ENCODE data around the gene PDE4B. TPM values are rescaled to one million over a fixed set of nuclear protein-coding genes. Genes with fewer than 3 reads are reported as not detected.
A peak's percentile ranks its signal among the peaks of the same experiment; 100 is the strongest.
"Not testable (repeated sequence)": the region's sequence is repeated elsewhere in the genome, so short reads cannot be mapped to it uniquely, and the experiment has no call there.

Gene PDE4B
- polyA plus RNA-seq, 1 donor = 18.0 TPM

DNA sequence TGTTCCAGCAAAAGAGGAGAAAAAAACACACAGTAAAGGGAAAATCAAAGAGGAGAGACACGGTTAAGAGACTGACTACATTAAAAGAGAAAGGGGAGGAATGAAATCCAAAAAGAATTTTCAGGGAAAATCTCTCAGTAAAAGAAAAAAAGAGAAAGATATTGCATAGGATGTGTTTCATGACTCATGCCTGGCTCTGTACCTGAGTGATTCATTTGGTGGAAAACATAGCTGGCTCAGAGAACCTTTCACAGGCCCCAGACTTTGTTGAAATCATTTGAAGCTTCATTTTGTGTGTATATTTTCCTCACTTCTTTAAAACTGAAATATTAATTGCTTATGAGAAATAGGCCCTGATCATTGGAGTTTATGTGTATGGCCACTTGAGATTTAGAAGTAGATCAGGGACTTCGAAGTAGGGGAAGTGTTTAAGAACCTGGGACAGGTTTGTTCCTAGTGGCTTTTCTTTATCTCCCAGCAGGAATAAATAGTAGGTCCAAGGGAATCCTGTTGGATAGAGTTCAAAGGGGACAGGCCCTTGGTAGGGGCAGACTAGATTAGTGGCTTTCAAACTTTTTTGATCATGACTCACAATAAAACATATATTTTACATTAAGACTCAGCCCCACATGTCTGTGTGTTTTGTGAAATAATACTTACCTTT lies 502.1 kb downstream of the PDE4B start:
- DNase-seq = peak; percentile 66

DNA sequence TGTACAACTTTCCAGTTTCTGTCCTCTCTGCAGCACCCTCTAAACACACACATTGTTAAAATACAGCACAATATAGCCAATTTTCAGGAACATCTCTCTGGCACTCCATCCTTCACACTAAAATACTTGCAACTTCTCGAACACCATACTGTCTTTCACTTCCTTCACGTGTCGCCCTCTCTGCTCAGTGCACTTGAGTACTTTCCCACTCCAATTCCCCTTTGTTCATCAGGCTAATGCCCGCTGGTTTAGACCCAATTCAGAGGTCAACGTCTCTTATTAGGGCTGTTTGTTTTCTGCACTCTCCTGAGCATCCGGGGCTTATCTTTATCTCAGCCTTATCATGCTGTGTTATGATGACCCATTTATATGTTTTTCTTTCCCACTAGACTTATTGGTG lies 503.1 kb downstream of the PDE4B start:
- DNase-seq = no peak

- DNase-seq = no peak
Measured at GRCh38 chr1:66296370-66296769, 503.7 kb downstream of the PDE4B start.

DNA sequence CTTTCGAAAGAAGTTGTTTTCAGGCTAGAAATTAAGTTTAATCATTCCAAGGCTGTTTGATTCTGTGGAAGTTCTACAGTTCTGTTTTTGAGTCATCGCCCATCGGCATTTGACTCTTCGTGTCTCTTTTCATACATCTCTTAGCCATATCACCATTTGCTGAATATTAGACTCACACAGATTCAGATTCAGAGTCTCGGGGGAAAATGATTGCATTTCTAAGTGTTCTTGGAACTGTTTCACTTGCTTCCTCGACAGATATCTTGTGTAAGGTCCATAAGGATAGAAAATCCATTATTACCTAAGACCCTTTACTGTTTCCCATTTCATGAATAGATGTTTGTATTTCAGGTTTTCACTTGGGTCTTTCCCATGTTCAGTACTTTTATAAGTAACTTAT lies 504.3 kb downstream of the PDE4B start:
- DNase-seq = no peak

- no peak for DNase-seq
Measured at GRCh38 chr1:66298464-66298863, 505.8 kb downstream of the PDE4B start.

- no peak for DNase-seq
Measured at GRCh38 chr1:66300280-66300971, 507.7 kb downstream of the PDE4B start.

GRCh38 chr1:66300972-66301451 lies 508.3 kb downstream of the PDE4B start:
- DNase-seq = no peak

DNA sequence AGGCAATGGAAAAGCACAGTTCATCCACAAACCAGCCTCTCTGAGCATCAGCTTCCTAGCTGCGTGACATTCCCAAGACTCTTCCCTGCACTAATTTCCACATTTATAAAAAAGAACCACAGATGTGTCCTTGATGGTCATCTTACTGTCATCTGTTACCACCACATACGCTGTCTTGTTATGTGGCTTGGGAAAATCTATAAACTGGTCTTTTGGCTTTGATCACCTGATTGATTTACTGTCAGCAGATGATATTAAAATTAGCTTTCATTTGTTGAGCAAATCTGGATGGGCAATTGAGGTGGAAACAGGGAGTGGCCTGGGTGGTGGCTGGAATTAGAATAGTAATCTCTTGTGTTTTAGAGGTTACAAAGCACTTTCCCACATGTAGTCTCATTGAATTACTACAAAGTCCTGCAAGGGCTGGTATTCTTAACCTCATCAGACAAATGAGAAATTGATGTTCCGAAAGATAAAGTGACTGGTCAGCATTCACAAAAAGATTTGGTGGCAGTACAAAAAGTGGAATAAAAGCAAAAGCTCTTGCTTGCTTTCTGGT lies 509.6 kb downstream of the PDE4B start:
- DNase-seq = no peak

GRCh38 chr1:66302815-66303214 lies 510.1 kb downstream of the PDE4B start:
- no peak for DNase-seq

DNA sequence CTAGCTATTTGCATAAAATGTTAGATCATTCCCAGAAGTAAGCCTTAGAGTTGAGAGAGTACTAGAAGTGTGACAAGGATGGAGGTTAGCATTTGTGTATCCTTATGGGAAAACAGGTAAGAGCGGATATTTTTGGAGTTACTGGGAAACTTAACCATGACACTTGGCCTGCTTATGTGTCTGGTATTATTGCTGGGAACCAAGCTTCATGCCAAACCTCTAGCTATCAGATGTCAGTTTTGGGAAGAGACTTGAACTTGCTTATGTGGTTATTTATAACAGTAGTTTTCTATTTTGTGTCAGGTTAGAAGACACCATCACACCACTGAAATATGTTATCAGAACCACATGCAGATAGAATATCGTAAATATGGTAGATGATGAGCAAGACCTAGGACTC lies 511.0 kb downstream of the PDE4B start:
- DNase-seq = no peak

DNA sequence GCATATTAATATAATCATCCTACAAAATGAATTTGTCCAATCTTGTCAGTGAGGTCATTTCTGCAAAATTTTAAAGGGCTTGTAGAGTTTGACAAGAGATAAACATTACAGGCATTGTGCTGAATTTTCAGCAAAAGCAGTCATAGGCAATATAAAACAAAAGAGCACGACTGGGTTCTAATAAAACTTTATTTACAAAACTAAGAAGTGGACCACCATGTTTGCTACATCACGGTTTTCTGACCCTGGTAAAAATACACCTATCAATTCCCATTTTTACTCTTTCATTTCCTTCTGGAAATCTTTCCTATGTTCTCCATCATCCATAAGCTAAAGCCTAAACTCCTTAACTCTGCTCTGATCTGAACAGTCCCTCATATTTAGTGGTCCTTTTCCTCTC lies 511.4 kb downstream of the PDE4B start:
- DNase-seq = no peak

DNA sequence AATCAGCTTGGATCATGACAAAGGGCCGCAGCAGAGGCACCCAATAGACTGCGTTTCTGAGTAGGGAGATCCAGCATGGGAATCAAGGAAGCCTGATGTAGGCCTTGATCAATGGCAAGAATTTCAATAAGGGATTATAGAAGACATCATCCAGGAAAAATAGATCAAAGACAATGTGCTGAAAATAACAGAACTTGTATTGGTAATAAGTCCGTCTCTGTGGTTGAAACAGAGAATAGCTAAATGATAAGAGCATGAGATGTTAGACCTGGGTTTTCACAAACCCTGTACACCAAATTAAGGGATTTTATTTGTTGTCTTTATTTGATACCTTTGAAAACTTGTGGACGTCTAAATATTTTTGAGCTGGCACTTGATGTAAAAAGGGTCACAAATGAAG lies 513.2 kb downstream of the PDE4B start:
- DNase-seq = no peak

- DNase-seq = no peak
Measured at GRCh38 chr1:66309006-66309741, 516.5 kb downstream of the PDE4B start.

DNA sequence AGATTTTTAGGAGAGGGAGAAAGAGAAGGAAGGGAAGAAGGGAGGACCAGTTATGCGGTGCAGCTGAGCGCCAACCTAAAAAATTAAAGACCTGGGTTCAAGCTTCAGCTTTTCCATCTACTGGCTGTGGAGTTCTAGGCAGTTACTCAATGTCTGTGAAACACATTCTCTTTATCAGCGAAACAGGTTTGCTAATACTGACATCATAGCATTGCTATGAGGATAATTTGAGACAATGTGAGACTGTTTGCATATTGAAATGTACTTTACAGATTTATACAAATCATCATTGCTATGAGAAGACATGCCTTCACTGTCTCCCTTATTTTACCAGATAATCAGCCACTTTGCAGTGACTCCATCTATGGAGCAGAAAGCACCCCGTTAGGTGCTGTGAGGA lies 518.4 kb downstream of the PDE4B start:
- no peak for DNase-seq

GRCh38 chr1:66311628-66312027 lies 518.9 kb downstream of the PDE4B start:
- DNase-seq = no peak

DNA sequence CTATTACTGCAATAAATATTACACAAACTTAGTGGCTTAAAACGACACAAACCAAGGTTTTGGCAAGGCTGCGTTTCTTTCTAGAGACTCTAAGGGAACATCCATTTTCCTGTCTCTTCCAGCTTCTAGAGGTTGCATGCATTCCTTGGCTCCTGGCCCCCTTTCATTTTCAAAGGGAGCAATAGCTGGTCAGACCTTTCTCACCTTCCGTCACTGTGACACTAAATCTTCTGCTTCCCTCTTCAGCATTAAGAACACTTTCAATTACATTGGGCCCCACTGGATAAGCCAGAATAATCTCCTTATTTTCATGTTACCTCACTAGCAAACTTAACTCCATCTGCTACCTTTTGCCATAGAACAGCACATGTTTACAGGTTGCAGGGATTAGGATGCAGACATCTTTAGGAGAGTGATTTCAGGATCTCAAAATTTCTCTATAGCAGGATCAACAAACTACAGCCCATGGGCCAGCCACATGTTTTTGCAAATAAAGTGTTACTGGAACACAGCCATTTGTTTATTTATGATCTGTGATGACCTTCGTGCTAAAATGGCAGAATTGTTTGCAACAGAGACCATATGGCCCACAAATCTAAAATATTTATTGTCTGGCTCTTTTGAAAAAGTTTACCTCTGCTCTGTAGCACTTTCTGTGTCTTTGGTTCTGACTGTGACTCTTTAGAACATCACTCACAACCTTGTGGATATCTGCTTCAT lies 519.7 kb downstream of the PDE4B start:
- DNase-seq = no peak

DNA sequence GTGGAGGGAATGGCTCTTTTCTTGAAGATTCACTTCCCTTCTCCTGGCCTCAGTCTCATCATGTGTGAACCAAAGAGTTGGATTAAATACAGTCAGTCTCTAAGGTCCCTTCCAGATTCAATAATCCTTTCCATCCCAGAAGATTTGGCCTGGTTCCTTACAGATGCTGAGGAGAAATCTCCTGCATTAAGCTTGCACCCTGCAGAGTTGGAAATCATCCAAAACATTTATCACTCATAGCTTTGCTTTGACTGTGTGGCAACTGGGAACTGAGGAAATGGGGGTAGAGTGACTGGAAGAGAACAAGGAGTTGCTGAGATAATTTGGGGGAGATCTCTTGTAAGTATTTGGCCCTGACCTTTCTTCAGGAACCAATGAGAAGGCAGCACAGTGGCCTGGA lies 520.7 kb downstream of the PDE4B start:
- DNase-seq = no peak

DNA sequence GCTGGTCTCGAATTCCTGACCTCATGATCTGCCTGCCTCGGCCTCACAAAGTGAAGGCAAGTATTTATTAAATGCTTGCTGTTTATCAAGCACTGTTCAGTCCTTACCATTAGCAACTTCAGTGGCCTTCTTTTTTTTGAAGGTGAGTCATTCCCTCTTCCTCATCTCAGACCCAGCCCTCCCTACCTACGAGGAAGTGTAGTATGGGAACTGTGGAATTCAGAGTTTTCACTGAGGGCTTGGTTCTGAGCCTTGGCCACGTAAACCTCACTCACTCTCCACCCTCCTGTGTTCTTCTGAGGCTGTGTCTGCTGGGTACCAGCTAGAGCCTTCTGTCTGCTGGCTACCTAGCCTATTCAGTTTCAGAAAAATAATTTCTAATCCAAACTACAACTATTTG lies 523.0 kb downstream of the PDE4B start:
- no peak for DNase-seq

- no peak for DNase-seq
Measured at GRCh38 chr1:66316464-66317247, 524.0 kb downstream of the PDE4B start.

DNA sequence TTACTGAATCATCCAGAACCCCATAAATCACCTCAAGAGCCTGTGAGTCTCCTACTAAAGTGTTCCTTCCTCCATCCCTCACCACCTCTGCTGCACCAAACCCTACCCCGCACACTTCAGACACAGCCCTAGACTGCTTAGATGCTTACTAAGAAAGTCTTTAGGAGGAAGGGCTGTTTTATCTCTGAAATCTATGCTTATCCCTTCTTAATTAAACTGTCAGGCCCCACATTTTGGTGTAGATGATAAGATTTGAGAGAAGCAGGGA lies 524.5 kb downstream of the PDE4B start:
- DNase-seq = no peak

DNA sequence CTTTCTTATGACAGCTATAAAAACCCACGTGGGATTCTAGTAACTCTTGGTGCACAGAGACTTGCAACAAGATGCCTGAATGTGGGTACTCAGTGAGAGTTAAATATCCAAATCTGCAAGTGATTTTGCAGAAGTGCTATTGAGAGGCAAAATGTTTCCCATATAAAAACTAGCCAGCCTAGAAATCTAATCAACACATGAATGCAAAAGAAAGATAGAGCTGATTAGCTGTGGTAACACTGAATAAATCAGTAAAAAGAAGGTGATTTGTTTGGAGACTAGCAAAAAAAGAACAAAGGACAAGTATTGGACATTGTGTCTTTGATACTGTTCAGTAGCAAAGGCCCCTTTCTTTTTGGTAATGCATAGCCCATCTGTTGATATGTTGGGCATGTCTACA lies 527.5 kb downstream of the PDE4B start:
- DNase-seq = no peak

GRCh38 chr1:66322462-66322861 lies 529.8 kb downstream of the PDE4B start:
- not testable (repeated sequence) for DNase-seq
